HG03095 (cell line): ENCODE data around the gene DCHS2.

ENCODE experiments used
- ATAC-seq: cut with Tn5 transposase; IDR thresholded peaks from one replicate; pipeline ENCODE4 v1.9.1; 2021; ENCODE audit warnings: moderate library complexity; ENCODE audit not compliant: unreplicated experiment

DCHS2 gene

DNA sequence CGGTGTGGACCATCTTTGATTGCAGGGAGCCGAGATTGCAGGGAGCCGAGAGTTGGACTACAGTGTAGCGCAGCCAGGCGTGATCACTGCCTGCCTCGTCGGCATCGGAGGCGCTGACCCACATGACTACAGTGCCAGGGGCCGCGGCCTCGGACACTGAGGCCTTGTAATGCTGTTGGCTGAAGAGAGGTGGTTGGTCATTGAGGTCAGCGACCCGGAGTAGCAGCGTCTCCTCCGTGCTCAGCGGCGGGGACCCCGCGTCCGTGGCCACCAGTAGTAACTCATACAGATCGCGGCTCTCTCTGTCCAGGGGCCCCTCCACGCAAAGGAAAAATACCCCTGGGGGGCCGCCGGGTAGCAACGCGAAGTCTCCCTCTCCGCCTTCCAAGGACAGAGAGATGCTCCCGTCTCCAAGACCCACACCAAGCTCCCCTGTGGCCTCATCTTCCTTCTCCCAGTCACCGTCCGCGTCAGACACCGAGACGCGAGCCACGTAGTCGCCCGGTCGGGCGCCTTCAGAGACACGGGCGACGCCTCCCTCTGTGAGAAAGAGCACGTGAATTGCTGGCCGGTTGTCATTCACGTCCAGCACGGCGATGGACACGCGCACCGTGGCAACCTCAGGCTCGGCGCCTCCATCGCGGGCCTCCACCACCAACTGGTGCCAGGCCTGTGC is 1.9 kb downstream of the DCHS2 start:
- no peak for ATAC-seq

DNA sequence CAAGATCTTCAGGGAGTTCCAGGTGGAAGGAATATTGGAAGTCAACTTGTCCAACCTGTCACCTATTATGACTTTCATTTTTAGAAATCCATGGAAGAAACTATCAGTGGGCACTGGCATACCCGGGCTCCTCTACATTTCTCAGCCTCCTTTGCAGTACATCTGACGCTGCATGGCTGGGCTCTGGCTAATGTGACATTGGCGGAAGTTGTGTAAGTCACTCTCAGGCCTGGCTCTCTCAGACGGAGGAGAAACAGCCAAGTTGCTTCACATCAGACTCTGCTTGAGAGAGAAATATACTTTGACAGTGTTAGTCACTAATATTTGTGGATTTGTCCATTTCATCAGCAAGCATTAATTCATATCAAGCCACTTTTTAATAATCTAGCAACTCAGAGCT is 4.5 kb downstream of the DCHS2 start:
- ATAC-seq, result no peak

DNA sequence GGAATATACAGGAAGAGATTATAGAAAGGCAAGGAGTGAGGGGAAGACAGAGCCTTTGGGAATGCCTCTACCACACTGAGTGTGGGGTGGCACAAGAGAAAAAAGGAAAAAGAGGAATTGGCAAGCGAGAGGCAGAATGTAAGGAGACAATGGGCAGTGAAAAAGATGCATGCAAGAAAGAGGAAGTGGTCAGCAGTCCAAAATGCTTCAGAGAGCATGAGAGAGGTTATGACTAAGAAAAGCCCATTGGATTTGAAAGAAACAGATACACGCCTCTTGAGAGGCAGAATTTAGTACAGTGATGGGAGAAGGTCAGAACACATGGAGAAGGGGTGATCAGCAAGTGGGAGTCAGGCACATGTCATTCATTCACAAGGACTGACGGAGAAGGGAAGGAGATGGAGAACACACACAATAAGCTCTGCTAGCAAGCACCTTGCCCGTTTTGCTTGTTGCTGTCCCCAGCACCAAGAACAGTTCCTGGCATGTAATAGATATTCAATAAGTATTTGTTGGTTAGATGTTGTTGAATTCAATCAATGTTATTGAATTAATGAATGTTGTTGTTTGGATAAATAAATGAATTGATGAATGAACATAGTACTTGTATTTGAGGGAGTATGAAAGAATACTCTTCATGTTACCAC is 6.3 kb downstream of the DCHS2 start:
- peak; percentile 99 for ATAC-seq

DNA sequence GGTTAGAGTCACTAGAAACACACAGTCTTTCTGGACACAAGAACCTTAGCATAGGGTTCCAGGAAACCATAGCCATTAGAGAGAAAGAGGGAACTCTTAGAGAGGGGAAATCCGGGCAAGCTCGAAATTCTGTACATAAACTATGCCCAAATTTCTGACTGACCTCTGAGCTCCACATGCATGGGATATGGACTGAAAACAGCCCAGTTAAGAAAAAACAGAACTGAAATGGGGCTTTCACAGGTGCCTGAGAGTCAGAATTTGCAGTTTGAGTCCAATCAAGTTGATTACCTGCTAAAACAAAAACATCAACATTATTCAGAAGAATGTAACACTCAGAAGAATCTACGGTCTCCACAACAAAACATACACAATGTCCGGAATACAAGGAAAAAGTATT is 13.1 kb downstream of the DCHS2 start:
- peak; percentile 13 for ATAC-seq

DNA sequence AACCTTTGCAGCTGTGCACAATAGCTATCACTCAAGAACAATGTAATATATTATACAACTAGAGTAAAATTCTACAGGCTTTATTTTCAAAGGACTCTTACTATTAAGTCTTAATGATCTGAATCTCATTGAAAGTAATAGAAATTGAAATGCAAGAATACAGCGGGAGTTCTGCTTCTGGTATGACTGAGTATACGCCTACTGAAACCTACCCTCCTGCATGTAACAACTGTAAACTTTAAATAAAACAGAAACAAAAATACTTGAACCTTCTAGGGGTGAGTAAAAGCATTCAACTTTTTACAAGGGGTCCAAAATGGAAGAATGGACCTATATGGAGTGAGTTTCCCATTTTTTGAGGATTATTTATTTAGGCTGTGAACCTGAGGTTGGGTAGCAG is 13.5 kb downstream of the DCHS2 start:
- ATAC-seq, result peak; percentile 73

DNA sequence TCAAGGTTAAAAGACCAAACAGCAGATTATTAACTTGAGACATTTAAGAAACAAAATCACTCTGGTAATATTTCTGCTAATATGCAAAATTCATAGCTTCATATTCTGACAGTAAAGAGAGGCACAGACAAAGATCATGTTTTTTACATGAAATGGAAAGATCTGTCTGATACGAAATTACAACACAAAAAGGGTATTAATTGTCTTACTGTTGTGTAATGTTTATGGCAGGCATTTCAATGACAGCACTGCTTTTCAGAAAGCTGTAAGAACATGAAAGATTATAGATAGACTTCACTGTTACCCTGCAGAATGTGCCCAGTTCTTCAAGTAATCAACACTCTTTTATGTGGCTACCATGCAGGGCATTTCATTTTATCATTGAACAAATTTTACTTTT is 15.4 kb downstream of the DCHS2 start:
- ATAC-seq, result no peak

DNA sequence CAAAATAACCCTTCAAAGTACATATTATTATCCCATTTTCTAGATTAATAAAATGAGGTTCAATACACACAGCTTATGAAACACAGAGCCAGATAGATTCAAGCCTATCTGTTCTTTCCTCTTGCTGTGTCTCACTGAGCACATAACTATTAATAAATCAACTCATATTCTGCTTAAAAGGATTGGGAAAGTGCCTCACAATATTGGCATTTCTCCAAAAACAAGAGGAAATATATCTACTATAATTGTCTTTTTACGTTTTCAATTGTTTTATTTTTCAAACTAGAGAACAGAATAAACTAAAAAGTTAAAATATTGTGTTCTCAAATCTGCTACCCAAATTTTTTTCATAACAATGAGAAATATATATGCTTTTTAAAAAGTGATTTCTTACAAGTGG is 15.8 kb downstream of the DCHS2 start:
- no peak for ATAC-seq

DNA sequence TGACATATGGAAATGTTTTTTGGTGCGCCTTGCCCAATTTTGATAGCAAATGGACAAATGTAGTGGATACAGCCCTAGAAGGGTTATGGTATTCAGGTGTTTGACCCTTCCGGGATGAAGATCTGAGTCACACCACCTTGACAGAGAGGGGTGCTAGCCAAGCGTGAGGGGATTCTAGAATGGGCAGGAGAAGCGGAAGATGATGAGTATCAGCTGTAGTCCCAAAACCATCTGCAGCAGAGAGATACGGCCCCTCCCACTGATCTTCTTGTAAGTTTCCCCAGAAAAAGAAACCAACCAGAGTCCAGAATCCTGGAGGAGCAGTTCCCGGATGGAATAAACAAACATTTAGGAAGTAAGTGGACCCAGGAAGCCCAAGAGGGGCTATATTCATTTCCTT is 18.1 kb downstream of the DCHS2 start:
- no peak for ATAC-seq

DNA sequence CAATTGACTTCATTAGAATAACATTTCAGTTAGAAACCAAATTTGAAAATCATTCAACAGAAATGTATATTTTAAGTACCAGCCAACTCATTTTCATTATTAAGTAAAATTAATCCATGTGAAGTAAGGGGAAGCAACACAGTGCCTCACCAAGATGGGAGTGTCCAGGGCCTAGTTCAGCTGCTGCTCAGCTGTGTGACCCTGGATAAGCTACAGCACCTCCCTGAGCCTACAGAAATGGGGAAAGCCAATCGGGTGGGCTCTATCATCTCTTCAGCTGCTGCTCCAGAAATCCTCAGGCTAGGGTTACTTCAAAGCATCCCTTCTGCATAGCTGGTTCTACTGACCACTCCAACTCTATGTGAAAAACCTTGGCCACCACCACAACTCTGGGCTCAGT is 18.7 kb downstream of the DCHS2 start:
- ATAC-seq, result no peak

DNA sequence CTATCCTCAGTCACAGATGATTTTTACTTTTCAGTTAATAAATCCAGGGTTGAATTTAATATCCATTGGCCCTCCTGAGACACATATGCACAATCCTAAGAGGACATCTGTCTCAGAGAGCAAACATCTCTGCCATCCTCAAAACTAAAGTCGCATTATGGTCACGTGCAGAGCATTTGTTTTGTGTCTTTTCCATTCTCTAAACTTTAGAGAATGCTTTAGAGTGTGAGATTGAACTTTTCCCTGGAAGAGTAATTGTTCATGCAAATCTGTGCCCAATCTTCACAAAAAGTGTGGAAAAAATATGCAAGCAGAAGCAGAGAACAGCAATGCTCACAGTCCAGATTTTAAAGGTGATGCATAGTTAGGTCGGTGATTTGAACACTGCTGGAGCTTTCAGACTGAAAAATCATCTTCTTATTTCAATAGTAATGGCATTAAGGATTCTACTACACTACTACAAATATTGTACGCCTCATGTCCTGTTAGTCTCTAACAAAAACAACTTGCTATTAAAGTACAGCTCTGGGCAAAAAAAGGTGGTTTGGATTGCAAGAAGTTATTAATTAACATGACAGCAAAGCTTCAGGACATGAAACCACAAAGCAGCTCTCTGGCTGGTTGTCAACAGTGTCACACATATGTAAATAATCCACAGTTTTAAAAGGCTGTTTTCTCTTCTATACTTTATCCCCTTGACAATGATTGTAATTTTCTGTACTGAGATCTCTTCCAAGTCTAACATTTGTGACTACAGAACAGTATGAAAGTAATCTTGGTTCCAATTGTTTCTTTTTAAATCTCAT is 19.9 kb downstream of the DCHS2 start:
- peak; percentile 57 for ATAC-seq

DNA sequence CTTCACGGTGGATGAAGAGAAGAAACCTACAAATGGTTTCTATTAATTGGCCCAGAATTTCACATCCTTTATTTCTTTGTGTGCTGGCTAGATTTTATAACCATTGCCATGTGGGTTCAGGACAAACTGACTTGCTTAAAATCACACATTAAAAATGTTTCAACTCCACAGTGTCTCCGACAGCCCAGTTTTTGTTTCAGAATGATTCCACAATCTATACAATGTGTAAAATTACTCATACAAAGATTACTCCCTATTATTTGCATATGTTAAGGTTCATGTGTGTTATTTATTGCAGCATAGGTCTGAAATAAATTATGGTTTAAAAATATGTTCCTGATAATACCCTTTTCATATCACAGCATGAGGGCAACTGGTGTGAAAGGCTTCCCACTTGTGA is 20.6 kb downstream of the DCHS2 start:
- ATAC-seq, result peak; percentile 45

DNA sequence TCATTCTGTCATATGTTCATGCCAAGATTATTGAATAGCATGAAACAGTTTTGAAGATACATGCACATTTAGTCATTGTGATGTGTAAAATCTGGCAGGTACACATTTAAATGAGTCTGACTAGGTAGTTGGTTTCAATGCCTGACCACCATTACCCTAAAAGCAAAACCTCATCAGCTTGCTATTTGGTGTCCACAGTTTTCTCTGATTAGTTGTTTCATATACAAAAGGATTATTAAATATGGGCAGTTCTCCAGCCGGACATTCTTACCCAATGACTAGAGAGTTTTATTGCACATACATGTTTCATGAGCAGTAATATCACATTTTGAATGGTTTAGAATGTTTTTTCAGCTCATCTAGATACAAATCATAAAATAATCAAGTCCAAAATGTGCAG is 23.7 kb downstream of the DCHS2 start:
- no peak for ATAC-seq

DNA sequence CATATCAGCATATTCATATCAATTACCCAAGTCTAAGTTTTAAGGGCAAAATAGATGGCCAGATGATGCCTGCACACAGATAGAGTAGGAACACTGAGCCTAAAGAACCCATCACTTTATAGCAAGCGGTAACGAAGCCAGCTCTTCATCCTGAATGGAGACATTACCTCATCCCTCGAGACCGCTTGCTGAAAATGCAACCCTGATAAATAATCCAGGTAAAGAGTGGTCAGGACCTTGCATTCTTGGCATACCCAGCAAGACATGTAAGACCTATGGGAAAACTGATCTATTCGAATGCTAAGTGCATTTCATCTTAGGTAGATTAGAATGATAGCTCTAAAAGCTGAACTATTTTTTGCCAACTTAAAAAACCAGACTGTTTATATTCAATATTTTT is 25.3 kb downstream of the DCHS2 start:
- no peak for ATAC-seq

DNA sequence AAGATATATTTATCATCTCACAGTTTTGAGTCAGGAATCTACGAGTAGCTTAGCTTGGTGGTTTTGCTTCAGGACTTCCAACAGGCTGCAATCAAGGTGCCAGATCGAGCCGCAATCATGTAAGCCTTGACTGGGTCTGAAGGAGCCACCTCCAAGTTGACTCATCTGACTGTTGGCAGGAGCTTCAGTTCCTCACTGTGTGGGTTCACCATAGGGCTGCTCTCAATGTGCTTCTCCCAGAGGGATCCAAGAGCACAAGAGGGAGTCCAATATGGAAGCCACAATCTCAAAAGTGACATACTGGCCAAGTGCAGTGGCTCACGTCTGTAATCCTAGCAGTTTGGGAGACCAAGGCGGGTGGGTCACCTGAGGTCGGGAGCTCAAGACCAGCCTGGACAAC is 26.5 kb downstream of the DCHS2 start:
- ATAC-seq, result no peak

DNA sequence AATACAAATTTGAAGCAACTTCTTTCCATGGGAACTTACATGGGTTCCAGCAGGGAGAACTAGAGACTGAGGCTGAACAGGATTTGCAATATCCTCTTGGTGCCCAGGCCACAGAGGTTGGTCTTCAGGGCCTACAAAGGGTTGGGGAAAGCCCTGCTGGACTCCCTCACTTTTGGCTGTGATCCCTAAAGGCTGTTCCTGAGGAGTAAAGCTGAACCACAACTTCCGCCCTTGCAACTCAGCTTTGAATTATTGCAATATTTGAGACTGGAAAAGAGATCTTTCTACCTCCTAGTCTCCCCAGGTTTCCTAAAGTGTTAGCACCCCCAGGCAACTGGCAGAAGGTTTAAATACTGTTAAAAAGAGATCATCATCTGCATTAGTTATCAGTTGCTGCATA is 26.9 kb downstream of the DCHS2 start:
- ATAC-seq, result no peak

DNA sequence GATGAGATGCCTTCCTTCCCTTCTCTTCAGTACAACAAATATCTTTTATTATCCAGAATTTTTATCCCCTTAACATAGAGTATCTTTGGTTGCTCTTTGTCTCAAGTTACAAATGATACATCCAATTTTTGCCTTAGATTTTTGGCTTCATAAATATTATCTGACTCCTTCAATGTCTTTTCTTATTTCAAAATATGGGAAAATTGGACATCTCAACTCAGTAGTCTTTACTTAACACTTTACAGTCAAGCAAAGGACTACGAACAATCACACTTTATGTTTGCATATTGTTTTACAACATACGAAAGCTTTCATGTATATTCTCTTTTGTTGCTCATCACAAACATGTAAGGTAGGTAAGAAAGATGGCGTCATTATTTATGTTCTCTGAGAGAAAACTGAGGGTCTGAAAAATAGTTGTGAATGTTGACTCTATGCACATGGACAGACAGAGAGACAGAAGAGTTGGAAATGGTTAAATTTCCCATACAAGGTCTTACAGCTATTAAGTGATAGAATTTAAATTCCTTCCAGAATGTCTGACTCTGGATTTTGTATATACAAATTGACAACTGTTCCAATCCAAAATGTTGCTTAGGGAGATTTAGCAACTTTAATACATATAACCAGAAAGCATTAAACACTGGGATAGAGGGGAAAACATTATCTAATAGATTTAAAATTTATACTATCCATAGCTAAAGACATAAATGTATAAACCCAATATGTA is 29.4 kb downstream of the DCHS2 start:
- ATAC-seq, result no peak

DNA sequence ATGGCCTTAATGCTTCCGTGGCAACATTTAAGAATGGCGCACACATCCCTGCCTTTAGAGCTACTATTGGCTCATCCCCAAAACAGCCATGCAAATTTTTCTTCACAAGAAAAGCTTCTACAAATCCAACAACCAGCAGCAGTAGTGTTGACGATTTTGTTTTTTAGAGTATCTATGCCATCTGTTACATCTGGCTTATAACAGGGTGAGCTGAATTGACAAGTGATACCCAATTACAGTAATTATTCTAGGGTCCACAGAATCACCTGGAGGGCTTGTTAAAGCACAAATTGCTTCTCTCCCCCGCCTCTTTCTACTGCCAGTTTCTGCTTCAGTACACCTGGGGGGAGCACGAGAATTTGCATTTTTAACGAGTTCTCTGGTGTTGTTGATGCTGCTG is 34.1 kb downstream of the DCHS2 start:
- ATAC-seq, result no peak

DNA sequence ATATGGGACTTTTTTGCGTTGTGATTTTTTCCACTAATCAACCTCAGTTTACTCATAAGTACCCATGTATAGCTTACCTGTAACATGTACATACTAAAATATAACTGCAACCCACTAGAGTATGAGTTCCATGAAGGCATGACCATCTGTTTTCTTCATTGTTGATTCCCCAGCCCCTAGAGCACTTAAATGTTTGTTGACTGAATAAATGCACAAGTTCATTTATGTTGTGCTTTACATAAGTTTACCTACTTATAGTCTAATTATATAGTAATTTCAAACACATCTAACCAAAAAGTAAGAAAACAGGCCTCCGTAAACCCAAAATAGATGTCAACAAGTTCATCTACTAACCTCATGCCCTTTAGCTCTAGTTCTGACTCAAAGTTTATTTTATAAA is 34.7 kb downstream of the DCHS2 start:
- ATAC-seq, result no peak

DNA sequence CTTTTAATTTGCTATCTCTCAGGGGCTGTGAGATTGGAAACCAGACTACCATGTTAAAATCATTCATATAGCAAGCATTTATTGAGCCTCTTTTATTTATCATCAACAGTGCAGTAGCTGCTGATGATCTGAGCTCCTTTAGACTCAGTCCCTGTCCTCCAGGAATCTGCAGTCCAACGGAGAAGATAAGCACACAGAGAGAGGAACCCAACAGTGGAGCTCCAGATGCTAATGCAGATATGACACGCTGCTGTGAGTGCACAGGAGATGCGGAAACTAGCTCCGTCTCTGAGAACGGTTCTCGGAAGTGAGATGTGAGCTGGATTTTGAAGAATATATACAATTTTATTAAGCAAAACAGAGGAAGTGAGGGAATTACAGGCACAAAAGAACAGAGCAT is 35.4 kb downstream of the DCHS2 start:
- no peak for ATAC-seq

DNA sequence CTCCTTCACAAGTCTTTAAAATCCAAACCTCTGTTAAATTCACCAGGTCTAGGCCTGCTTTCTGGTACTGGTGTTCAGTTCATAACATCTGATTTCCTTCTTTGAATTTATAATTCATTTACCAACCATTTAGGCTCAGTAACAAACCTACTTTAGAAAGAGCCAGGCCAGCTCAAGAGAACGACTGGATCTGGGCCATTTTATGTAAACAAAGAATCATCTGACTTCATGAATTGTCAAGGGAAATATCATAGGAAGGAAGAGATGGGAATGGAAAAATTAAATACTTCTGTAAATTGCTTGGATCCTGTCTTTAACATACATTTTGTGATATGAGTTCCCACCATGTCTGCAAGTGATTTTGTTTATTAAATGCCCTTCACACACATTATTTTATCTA is 36.5 kb downstream of the DCHS2 start:
- ATAC-seq, result no peak

DNA sequence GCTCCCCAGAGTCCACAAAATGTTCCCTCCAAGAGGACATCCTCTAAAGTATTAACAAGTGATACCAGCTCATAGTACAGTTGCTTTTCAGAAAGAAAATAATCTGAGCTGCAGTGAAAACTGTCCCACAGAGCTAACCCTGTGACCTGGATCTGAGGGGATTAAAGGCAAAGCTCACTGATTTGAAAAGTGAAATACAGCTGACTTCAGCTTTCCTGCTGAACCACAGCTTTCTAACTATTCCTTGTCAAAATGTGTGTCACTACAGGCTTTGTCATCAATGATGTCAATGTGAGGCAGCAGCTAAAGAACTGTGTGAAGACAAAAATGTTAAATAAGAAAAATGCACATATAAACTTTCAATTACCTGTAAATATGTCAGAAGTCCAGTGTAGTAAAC is 36.9 kb downstream of the DCHS2 start:
- no peak for ATAC-seq
